NCI-H82 (cell line): ENCODE data around the gene C3.
"Not testable (repeated sequence)": the region's sequence is repeated elsewhere in the genome, so short reads cannot be mapped to it uniquely, and the experiment has no call there.

Experiments
- DNase-seq: peaks from one replicate; lab custom pipeline; 2025; lab: John Stamatoyannopoulos, UW

Gene C3

DNA sequence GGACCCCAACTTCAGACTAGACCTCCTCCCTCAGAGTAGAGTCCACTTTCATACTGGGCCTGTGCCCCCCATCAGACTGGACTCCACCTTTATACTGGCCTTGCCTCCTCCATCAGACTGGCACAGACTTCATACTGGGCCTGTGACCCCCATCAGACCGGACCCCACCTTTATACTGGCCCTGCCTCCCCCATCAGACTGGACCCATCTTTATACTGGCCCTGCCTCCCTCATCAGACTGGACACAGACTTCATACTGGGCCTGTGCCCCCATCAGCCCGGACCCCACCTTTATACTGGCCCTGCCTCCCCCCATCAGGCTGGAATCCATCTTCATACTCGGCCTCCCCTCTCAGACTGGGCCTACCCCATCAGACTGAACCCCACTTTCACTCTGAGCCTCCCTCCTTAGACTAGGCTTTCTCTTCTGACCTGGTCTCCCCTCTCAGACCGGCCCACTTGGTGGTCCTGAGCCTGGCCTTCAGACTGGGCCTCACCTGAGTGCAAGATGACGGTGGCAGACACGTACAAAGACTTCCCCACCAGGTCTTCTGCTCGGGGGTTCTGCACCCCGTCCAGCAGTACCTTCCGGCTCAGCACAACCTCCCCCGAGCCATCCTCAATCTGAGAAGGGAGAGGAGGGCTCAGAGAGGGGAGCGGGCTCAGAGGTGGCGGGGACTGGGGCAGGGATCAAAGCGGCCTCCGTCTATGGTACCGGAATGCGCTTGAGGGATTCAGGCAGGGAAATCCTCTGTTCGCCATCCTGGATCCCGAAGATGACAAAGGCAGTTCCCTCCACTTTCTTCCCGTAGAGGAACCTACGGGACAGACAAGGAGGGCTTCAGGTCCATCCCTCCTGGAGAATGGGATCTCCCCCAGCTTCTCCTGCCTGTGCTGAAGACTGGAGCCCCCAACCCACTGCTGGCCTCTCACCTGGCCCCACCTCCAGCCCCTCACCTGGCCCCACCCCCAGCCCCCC lies 7.5 kb downstream of the C3 start:
- no peak for DNase-seq

DNA sequence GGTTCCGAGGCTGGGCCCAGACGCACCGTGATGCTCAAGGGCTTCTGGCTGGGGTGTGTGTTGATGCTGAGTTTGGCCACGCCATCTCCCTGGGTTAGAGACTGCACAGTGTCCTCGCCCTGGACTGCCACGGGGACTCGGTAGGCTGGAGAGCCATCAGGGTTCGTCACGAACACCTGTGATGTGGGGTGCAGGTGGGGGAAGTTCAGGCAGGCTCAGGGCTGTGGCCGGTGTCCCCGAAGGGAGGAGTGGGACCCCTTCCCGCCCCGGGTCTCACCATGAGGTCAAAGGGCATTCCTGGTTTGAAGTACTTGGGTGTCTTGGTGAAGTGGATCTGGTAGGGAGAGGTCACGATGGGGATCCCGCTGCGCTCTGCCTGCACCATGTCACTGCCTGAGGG lies 8.2 kb downstream of the C3 start:
- DNase-seq, result no peak

DNA sequence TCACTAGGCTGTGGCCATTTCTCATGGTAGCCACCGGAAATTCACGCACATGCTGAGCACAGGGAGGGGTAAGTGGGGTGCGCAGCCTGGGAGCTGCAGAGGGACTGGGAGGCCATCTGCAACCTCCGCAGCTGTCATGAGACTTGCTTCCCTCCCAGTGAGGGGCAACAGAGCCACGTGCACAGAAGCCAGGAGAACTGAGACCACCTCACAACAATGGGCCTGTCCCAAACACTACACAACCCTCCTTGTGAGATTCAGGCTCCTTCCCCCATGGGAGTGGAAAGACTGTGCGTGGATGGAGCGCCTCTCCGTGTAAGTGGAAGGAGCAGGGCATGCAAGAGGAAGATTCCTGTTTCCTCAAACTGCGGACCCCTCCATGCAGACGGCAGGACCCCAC lies 8.8 kb downstream of the C3 start:
- DNase-seq, result no peak

DNA sequence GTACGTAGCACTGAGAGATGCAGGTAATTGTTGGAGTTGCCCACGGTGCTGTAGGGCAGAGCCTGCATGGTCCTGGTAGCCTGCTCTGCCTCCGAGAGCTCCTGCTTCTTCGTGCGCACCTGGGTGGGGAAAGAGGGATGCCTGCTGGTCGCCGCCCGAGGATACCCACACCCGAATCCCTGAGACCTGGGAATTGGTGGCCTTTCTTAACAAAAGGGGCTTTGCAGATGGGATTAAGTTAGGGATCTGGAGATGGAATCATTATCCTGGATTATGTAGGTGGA lies 9.4 kb downstream of the C3 start:
- DNase-seq, result peak; percentile 68

DNA sequence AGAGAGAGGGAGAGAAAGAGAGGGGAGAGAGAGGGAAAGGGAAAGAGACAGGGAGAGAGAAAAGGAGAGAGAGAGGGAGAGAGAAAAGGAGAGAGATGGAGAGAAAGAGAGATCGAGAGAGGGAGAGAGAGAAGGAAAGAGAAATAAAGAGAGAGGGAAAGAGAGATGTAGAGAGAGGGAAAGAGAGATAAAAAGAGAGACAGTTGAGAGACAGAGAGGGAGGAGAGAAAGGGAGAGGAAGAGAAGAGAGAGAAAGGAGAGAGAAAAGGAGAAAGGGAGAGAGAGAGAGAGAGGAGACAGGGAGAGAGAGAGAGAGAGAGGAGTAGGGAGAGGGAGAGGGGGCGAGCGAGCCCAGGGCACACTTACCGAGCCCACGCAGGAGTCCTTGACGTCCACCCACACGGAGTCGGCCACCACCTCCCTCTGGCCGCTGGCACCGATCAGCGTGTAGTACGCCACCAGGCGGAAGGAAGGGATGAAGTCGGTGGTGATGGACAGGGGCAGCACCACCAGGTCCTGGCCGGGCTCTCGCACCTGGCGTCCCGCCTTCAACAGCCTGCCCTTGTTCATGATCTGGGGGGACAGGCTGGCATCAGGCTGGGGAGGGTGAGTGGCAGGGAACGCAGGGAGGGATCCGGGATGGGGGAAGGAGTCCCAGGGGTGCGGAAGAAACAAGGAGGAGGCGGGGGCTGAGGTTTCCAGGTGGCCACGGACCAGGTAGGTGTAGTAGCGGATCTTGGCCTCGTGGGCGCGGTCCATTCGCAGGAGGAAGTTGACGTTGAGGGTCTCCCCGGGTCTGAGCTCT lies 10.0 kb downstream of the C3 start:
- no peak for DNase-seq

DNA sequence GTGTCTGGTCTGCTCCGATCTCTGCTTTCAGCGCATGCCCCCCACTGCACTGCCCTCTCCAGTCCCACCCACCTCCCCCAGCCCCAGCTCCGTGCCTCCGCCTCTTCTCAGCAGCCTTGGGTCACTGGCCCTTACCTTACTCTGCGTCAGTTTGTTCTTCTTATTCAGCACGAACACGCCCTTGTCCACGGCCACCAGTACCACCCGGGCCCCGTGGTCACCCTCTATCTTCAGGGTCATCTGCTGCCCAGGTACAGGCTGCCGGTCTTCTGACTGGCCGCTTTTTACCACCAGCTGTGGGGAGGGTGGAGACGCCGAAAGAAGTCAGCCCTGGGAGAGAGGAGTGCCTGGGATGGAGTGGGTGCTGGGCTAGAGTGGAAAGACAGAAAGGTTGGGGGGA lies 10.9 kb downstream of the C3 start:
- DNase-seq, result no peak

DNA sequence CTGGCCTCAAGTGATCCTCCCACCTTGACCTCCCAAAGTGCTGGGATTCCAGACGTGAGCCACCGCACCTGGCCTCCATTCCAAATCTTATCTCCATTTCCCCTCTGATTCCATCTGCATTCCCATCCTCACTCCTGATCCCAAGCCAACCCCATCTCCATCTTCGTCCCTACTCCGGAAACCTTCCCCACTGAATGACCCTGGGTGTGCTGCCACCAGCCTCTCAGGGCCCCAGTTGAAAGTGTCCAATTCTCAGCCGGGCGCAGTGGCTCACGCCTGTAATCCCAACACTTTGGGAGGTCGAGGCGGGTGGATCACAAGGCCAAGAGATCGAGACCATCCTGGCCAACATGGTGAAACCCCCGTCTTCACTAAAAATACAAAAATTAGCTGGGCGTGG lies 11.5 kb downstream of the C3 start:
- not testable (repeated sequence) for DNase-seq

DNA sequence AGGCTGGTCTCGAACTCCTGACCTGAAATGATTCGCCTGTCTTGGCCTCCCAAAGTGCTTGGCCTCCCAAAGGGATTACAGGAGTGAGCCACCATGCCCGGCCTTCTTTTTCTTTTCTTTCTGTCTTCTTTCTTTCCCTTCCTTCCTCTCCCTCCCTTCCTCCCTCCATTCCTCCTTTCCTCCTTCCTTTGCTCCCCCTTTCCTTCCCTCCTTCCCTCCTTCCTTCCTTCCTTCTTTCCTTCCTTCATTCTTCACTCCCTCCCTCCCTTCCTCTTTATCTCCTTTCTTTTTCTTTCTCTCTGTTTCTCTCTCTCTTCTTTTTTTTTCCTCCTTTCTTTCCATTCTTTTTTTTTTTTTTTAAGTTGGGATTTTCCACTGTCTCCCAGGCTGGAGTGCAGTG lies 12.1 kb downstream of the C3 start:
- DNase-seq, result no peak

DNA sequence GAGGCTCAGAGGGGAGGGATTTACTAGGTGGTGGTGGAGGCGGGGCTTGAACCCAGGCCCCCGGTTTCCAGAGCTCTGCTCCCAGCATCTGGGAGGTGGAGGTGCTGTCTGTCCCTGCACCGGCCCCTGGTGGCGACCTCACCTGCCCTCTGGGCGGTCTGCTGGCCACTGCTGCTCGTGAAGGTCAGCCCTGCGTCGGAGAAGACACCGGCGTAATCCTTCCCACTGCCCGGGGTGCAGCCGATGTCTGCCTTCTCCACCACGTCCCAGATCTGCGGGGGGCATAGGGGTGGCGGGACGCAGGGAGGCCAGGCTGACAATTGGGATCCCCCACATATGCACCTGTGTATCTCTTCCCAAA lies 12.8 kb downstream of the C3 start:
- DNase-seq, result no peak

DNA sequence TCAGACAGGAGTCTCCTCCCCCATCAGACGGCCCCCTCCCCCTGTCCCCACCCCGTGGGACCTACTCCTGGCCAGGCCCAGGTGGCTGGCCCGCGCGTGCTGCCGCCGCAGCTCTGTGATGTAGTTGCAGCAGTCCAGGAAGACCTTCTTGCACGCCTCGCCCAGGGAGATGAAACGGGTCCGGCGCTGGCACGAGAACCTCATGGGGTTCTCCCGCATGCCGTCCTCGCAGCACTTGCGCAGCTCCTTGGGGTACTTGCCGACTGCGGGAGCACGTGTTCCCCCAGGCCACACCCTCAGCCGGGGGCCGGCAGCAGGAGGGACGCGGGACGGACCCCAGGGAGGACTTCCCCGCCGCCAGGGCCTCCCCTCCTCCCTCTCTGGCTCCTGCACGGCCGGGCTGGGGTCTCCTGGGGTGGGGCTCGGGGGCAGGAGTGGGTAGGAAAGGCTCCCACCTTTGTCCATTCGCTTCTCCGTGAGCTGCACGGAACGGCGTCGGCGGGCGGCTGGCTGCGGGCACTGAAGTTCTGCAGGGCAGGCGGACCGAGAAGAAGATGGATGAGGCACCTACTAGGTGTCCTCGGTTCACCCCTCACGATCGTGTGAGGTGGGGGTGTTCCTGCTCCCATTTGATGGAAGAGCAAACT lies 13.3 kb downstream of the C3 start:
- DNase-seq, result no peak

DNA sequence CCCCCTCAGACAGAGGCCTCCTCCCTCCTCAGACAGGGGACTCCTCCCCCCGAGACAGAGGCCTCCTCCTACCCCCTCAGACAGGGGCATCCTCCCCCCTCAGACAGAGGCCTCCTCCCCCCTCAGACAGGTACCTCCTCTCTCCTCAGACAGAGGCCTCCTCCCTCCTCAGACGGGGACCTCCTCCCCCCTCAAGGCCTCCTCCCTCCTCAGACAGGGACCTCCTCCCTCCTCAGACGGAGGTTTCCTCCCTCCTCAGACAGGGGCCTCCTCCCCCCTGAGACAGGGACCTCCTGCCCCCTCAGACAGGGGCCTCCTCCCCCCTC lies 13.9 kb downstream of the C3 start:
- no peak for DNase-seq

DNA sequence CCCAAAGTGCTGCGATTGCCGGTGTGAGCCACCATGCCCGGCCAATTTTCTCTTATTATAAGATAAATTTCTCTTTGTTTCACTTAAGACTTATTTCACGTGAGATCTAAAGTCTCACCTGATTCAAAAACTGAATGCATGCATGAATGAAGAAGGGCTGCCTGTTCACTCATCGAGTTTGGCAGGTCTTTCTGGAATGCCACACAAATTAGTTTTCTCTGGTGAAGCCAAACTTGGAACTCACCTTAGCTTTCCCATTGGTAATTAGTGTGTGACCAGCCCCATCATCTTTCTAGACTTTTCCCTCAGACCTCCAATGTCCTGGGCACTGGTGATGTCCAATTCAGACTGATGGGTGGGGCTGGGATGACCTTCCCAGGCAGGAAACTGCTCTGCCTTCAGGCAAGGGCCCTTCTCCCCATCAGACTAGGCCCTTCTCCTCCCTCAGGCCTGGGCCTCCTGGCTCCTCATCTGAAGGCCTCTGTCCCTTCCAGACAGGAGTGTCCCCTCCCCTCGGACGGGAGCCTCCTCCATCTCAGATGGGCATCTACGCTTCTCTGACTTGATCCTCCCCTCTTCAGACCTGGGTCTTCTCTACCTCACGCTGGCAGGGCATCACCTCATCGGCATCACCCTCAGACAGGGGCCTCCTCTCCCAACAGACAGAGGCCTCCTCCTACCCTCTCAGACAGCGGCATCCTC lies 14.4 kb downstream of the C3 start:
- no peak for DNase-seq

DNA sequence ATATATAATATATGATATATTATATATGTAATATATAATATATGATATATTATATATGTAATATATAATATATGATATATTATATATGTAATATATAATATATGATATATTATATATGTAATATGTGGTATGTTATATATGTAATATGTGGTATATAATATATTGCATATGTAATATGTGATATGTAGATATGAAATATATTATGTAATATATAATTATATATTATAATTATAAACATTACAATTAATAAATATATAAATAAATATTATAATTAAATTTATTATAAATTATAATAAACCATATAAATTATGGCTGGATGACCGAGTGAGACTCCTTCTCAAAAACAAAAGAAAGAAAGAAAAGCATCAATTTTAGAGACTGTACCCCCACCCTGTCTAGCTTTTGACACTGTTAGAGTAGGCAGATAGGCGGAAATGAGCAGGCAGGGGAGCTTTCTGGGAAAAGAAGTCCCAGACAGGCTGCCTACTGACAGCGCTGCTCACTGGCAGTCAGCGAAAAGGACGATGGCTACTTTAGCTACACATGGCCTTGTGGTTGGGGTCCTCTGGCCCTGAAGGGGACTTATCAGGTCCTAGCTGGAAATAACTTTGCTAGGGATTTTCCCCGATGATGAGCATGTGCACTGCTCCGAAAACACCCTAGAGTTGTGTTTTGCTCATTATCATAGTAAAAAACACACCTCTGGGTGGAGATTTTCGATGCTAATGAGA lies 19.7 kb downstream of the C3 start:
- no peak for DNase-seq

DNA sequence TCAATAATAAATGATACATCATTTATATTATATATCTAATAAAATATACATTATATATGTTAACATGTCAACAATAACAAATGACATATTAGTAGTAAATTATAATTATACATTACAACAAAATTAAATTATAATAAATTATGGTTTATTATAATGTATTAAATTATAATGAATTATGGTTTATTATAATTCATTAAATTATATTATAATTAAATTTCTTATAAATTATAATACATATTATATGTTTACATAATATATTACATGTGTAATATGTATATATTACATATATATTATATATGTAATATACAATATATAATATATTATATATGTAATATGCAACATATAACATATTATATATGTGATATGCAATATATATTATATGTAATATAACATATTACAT lies 20.5 kb downstream of the C3 start:
- no peak for DNase-seq

DNA sequence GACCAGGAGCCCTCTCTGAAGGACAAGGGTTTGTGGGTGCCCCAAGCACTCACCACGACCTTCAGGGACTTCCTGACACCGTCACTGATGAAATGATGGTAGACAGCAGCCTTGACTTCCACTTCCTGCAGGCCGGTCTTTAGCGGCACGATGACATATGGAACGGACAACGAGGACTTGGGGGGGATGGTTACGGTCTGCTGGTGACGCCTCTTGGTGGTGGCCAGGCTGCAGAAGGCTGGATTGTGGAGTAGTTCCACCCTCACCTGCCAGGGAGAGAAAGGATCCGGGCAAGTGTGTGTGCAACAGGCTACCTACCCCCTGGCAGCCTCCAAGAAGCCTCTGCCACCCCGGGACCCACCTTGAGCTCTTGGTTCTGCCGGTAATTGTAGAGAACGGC lies 23.2 kb downstream of the C3 start:
- DNase-seq, result no peak

DNA sequence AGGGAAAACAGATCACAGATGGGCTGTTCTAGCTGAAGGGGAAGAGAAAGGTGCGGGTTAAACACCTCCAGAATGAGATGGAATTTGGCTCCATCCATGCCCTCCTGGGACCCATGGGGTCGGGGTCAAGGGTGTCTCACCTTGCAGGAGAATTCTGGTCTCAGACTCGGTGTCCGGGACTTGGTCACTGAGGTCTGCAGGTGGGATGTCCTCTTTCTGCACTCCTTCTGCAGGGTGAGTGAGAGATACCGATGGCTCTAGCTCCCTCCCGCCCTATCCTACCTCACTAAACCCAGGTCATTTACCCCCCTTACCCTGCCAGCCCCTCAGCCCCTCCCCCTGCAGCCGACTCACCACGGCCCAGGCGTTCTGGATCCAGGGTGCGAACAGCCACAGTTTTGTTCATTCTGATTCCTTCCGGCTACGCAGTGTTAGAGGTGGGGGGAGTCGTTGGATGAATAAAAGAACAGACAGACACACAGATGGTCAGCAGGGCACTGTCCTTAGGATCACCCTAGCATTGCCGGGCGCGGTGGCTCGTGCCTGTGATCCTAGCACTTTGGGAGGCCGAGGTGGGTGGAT lies 24.1 kb downstream of the C3 start:
- no peak for DNase-seq

DNA sequence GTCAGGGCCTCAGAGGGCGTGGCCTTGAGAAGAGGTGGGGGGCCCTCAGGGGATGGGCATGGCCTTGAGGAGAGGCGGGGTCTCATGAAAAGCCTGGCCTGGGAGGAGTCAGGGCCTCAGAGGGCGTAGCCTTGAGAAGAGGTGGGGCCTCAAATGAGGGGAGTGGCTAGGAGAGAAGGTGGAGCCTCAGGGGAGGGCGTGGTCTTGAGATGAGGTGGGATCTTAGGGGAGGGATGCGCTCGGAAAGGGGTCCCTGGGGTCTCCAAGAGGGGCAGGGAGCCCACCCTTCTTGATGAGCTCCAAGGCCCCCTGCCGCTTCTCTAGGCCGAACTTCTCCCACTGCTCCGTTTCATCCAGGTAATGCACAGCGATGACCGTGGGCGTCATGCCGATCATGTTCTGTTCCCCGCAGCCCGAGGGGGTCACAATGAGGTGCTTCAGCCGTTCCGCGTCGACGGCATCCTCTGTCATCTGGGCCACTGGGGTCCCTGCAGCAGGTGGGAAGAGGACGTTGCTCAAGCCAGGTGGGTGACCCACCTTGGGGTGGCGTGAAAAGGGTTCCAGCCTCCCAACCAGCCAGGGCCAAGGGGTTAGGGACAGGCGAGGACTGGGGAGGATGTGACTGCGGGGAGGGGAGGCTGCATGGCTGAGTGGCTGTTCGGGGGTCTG lies 26.2 kb downstream of the C3 start:
- no peak for DNase-seq

DNA sequence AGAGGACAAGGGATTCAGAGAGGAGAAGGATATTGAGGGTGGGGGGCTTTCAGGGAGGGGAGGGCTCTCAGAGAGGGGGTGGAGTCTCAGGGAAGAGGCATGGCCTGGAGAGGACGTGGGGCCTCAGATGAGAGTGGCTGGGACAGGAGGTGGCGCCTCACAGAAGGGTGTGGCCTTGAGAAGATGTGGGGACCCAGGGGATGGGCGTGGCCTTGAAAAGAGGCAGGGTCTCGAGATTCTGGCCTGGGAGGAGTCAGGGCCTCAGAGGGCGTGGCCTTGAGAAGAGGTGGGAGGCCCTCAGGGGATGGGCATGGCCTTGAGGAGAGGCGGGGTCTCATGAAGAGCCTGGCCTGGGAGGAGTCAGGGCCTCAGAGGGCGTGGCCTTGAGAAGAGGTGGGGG lies 26.8 kb downstream of the C3 start:
- no peak for DNase-seq

DNA sequence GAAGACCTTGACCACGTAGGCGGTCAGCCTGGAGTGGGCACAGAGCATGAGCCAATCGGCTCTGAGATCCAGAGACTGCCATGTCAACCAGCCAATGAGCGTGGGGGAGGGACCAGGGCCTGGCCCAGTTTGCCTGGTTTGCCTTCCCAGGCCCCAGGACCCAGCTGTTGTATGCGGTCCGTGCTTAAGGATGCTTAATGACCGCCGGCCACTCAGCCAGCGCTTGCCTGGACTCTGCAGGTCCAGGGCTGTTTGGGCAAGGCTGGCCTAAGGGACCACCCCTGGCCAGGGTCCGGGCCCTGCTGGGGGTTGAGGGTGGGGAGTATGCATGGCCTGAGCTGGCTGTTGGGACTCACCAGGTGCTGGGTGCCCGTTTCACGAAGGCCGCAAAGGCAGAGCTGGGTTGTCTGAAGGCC lies 27.4 kb downstream of the C3 start:
- no peak for DNase-seq

DNA sequence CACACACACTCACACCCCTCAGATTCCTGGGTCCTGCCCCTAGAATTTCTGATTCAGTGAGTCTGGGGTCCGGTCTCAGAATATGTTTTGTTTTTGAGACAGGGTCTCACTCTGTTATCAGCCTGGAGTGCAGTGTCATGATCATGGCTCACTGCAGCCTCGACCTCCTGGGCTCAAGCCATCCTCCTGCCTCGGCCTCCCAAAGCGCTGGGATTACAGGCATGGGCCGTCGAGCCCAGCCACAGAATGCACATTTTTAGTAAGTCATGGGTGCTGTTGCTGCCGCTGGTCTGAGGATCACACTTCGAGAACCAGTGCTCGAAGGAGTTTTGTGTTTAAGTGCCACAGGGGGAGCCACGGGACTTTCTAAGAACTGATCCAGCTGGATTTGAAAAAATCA lies 28.4 kb downstream of the C3 start:
- no peak for DNase-seq

DNA sequence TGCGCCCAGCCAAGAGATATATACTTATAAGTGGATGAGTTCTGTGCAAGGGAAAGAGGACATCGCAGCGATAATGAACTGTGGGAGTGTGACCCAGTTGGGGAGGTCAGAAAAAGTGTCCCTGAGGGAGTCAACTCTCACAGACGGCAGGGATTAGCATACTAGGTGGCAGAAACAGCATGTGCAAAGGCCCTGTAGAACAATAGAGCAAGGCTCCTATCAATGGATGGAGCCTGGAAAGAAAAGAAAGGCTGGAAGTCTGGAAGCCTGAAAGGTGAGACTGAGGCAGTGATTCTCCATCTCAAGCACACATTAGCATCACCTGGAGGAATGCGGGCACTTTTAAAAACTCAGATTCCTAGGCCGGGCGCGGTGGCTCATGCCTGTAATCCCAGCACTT lies 29.1 kb downstream of the C3 start:
- DNase-seq, result no peak
